CD4-positive, CD25-positive, alpha-beta regulatory T cell (primary cell): Measurements from ENCODE around the gene MATR3. TPM values are rescaled to one million over a fixed set of nuclear protein-coding genes. Genes with fewer than 3 reads are reported as not detected.

Source experiments
- ATAC-seq, 2 donors: fragments of 150-1000 bp; cut with Tn5 transposase; one replicate each; pipeline ENCODE4 v1.10.0; 2021; ENCODE audit warnings: low read depth in 2 of 2, moderate number of reproducible peaks in 2 of 2, moderate library complexity in 1 of 2
- DNase-seq, 3 donors: peaks; one replicate each; pipeline versions ENCODE4 v3.0.0 to v3.0.0-alpha.2; 2012 to 2022; ENCODE audit warnings: mixed read lengths in 1 of 3
- H3K27ac ChIP-seq: one replicate; pipeline ENCODE4 v1.7.0; 2013; ENCODE audit warnings: mild to moderate bottlenecking, low read length; ENCODE audit not compliant: insufficient read depth, poor library complexity, severe bottlenecking
- H3K27me3 ChIP-seq: one replicate; pipeline ENCODE4 v1.7.0; 2013; ENCODE audit warnings: low read length; ENCODE audit not compliant: control insufficient read depth, insufficient read depth
- H3K36me3 ChIP-seq: one replicate; pipeline ENCODE4 v1.7.0; 2013; ENCODE audit warnings: mild to moderate bottlenecking, low read length, moderate library complexity; ENCODE audit not compliant: control insufficient read depth, insufficient read depth
- H3K4me1 ChIP-seq: 2 replicates; pipeline ENCODE4 v1.7.0; 2013; ENCODE audit warnings: mild to moderate bottlenecking, low read length; ENCODE audit not compliant: insufficient read depth, control insufficient read depth, poor library complexity, severe bottlenecking
- H3K4me3 ChIP-seq: one replicate; pipeline ENCODE4 v1.7.0; 2013; ENCODE audit warnings: low read depth, mild to moderate bottlenecking, low read length, moderate library complexity
- H3K9me3 ChIP-seq, 2 experiments: 1 replicate in 1 of 2; 2 replicates in 1 of 2; pipeline ENCODE4 v1.7.0; 2013; ENCODE audit warnings: low read length in 2 of 2, mild to moderate bottlenecking in 1 of 2, moderate library complexity in 1 of 2; ENCODE audit not compliant: control insufficient read depth in 2 of 2
- H3K27ac Mint-ChIP-seq, 3 donors: one replicate each; pipeline ENCODE4 v1.8.0; 2020 to 2022; ENCODE audit warnings: mild to moderate bottlenecking in 3 of 3, mixed read lengths in 3 of 3, moderate library complexity in 2 of 3
- H3K27me3 Mint-ChIP-seq: one replicate; pipeline ENCODE4 v1.8.0; 2022; ENCODE audit warnings: mild to moderate bottlenecking, mixed read lengths
- H3K36me3 Mint-ChIP-seq: one replicate; pipeline ENCODE4 v1.8.0; 2020; ENCODE audit warnings: mixed read lengths
- H3K4me1 Mint-ChIP-seq, 4 donors: one replicate each; pipeline ENCODE4 v1.8.0; 2020 to 2022; ENCODE audit warnings: mixed read lengths in 4 of 4, mild to moderate bottlenecking in 1 of 4
- H3K4me3 Mint-ChIP-seq, 4 donors: one replicate each; pipeline ENCODE4 v1.8.0; 2020 to 2022; ENCODE audit warnings: mild to moderate bottlenecking in 4 of 4, mixed read lengths in 4 of 4, moderate library complexity in 3 of 4
- H3K9me3 Mint-ChIP-seq, 7 donors: one replicate each; pipeline ENCODE4 v1.8.0; 2020 to 2022; ENCODE audit warnings: mixed read lengths in 7 of 7, mild to moderate bottlenecking in 3 of 7, moderate library complexity in 2 of 7
- polyA plus RNA-seq, 4 donors: library from polyadenylated mRNA; unstranded; fragments of 300-500 nt; fragmentation: Illumina TruSeq; gene quantifications; one replicate each; pipeline ENCODE4 v1.2.3, GENCODE V29; 2021
- total RNA-seq: library from RNA; stranded (reverse); gene quantifications from one replicate; pipeline ENCODE4 v1.2.3, GENCODE V29; 2022

The MATR3 gene
- total and polyA plus RNA-seq, 5 donors from 2014 or later, result 327 to 391 (median 376) TPM

- peaks cover 5% of the 10 kb centered on the region for H3K27me3 Mint-ChIP-seq
- peaks cover 30 to 63% (median 46%) of the 10 kb centered on the region in 4 donors for H3K4me1 Mint-ChIP-seq
- peak overlapping the region; percentile 97 to 99 (median 99) for H3K27ac Mint-ChIP-seq
- Histone ChIP-seq H3K27me3 (no peaks in the 10 kb centered on the region), H3K36me3 (no peaks in the 10 kb centered on the region), H3K9me3 (no peaks in the 10 kb centered on the region), H3K27ac (peak overlapping the region; percentile 100), H3K4me3 (peak overlapping the region; percentile 100), H3K4me1 (peaks cover 53% of the 10 kb centered on the region)
- ATAC-seq (peak in 1 of 2 donors; percentile 12), DNase-seq (peak; percentile 54 to 73 (median 66))
- peak overlapping the region; percentile 97 to 100 (median 98) for H3K4me3 Mint-ChIP-seq
- H3K36me3 Mint-ChIP-seq, result peaks cover 7% of the 10 kb centered on the region
- H3K9me3 Mint-ChIP-seq, result peaks cover 0 to 1% (median 0%) of the 10 kb centered on the region in 7 donors
These were observed 1.0 kb downstream of the MATR3 start for GRCh38 chr5:139294374-139295165.

GRCh38 chr5:139295346-139296057 is 2.0 kb downstream of the MATR3 start:
- H3K4me3 ChIP-seq, result peak overlapping the region; percentile 100
- DNase-seq (peak in 1 of 3 donors; percentile 29), ATAC-seq (no peak)
- Mint-ChIP-seq H3K9me3 (peaks cover 0 to 1% (median 0%) of the 10 kb centered on the region in 7 donors), H3K27me3 (peaks cover 5% of the 10 kb centered on the region), H3K4me3 (peak overlapping the region; percentile 97 to 100 (median 98)), H3K27ac (peak overlapping the region; percentile 81 to 99 (median 99)), H3K4me1 (peaks cover 33 to 72% (median 53%) of the 10 kb centered on the region in 4 donors), H3K36me3 (peaks cover 9% of the 10 kb centered on the region)
- no peaks in the 10 kb centered on the region for H3K36me3 ChIP-seq
- no peaks in the 10 kb centered on the region for H3K27me3 ChIP-seq
- H3K27ac ChIP-seq, result peak overlapping the region; percentile 100
- peaks cover 61% of the 10 kb centered on the region for H3K4me1 ChIP-seq
- H3K9me3 ChIP-seq, result no peaks in the 10 kb centered on the region

- H3K4me1 Mint-ChIP-seq, result peaks cover 33 to 74% (median 58%) of the 10 kb centered on the region in 4 donors
- Histone ChIP-seq H3K4me1 (peaks cover 68% of the 10 kb centered on the region), H3K9me3 (no peaks in the 10 kb centered on the region), H3K4me3 (peak overlapping the region; percentile 100), H3K27me3 (no peaks in the 10 kb centered on the region), H3K27ac (no peak overlapping the region), H3K36me3 (no peaks in the 10 kb centered on the region)
- peak overlapping the region in 1 of 3 donors; percentile 99 for H3K27ac Mint-ChIP-seq
- no peak for ATAC-seq
- peak overlapping the region; percentile 68 to 100 (median 84) for H3K4me3 Mint-ChIP-seq
- H3K36me3 Mint-ChIP-seq, result peaks cover 9% of the 10 kb centered on the region
- H3K9me3 Mint-ChIP-seq, result peaks cover 0 to 1% (median 0%) of the 10 kb centered on the region in 7 donors
- peaks cover 5% of the 10 kb centered on the region for H3K27me3 Mint-ChIP-seq
- no peak for DNase-seq
These were observed 2.7 kb downstream of the MATR3 start for GRCh38 chr5:139296198-139296597.

DNA sequence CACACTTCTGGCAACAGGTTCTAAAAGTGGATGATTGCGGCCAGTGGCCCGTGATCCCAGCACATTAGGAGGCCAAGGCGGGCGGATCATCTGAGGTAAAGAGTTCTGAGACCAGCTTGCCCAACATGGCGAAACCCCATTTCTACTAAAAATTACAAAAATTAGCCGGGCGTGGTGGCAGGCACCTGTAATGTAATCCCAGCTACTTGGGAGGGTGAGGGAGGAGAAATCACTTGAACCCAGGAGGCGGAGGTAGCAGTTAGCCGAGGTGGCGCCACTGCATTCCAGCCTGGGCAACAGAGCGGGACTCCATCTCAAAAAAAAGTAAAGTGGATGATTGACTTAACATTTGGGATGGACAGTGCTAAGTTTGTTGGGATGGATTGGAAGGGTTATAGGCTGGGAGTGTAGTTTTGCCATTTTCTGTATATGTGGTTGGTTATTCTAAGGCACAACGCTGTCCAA is 3.4 kb downstream of the MATR3 start:
- Histone ChIP-seq H3K27ac (no peak overlapping the region), H3K4me3 (peak overlapping the region; percentile 100), H3K4me1 (peaks cover 75% of the 10 kb centered on the region), H3K27me3 (no peaks in the 10 kb centered on the region), H3K9me3 (no peaks in the 10 kb centered on the region), H3K36me3 (no peaks in the 10 kb centered on the region)
- Mint-ChIP-seq H3K9me3 (peaks cover 0 to 1% (median 0%) of the 10 kb centered on the region in 7 donors), H3K27ac (peak overlapping the region in 1 of 3 donors; percentile 31), H3K4me3 (peak overlapping the region; percentile 68 to 100 (median 84)), H3K27me3 (peaks cover 5% of the 10 kb centered on the region), H3K36me3 (peaks cover 14% of the 10 kb centered on the region), H3K4me1 (peaks cover 33 to 81% (median 64%) of the 10 kb centered on the region in 4 donors)
- no peak for DNase-seq
- ATAC-seq, result no peak

DNA sequence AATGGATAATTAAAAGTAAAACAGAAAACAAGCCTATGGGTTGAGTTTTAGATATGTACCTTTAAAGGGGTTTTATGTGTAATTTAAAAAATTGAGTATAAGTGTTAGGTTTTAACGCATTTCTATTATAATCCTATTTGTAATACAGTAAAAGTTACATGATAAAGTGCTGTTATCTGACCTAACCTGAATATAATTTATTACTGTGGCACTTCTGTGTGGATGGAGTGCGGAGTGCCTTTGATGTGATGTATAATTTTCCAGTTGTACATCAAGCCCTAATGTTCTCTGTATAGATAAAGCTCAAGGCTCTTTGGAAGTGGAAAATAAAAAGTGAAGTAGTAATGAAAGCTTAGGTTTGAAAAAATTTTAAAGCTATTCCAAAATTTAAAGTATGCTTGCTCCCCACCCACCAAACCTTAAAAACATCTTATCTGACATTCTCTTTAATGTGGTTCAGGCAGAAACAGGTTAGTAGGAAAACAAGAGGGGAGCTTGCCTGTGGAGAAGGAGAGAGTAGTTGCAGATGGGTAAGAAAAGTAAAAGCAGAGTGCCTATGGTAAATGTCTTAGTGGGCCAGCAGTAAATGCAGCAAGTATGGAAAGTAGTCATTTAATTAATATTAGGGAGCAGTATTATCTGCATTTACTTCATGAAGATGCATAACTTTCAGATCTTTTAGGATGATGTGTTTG is 4.0 kb downstream of the MATR3 start:
- Histone ChIP-seq H3K9me3 (no peaks in the 10 kb centered on the region), H3K27me3 (no peaks in the 10 kb centered on the region), H3K4me1 (peaks cover 82% of the 10 kb centered on the region), H3K4me3 (peak overlapping the region; percentile 61), H3K36me3 (no peaks in the 10 kb centered on the region), H3K27ac (peak overlapping the region; percentile 44)
- ATAC-seq, result no peak
- H3K9me3 Mint-ChIP-seq, result peaks cover 0 to 1% (median 0%) of the 10 kb centered on the region in 7 donors
- H3K4me1 Mint-ChIP-seq, result peaks cover 33 to 86% (median 69%) of the 10 kb centered on the region in 4 donors
- H3K36me3 Mint-ChIP-seq, result peaks cover 17% of the 10 kb centered on the region
- H3K4me3 Mint-ChIP-seq, result peak overlapping the region; percentile 68 to 100 (median 84)
- DNase-seq, result no peak
- H3K27me3 Mint-ChIP-seq, result peaks cover 5% of the 10 kb centered on the region
- peak overlapping the region; percentile 5 to 72 (median 5) for H3K27ac Mint-ChIP-seq

- H3K9me3 Mint-ChIP-seq, result peaks cover 0 to 1% (median 0%) of the 10 kb centered on the region in 7 donors
- H3K27me3 Mint-ChIP-seq, result peaks cover 4% of the 10 kb centered on the region
- peaks cover 19% of the 10 kb centered on the region for H3K36me3 Mint-ChIP-seq
- Histone ChIP-seq H3K36me3 (no peaks in the 10 kb centered on the region), H3K4me1 (peaks cover 83% of the 10 kb centered on the region), H3K27ac (peak overlapping the region; percentile 44), H3K27me3 (no peaks in the 10 kb centered on the region), H3K4me3 (peak overlapping the region; percentile 61), H3K9me3 (no peaks in the 10 kb centered on the region)
- peak overlapping the region; percentile 68 to 100 (median 84) for H3K4me3 Mint-ChIP-seq
- peaks cover 38 to 92% (median 73%) of the 10 kb centered on the region in 4 donors for H3K4me1 Mint-ChIP-seq
- H3K27ac Mint-ChIP-seq, result peak overlapping the region in 2 of 3 donors; percentile 25 to 72
- DNase-seq (no peak), ATAC-seq (no peak)
These were observed 4.7 kb downstream of the MATR3 start for GRCh38 chr5:139298242-139298641.

GRCh38 chr5:139299486-139299885 is 5.9 kb downstream of the MATR3 start:
- Histone ChIP-seq H3K27ac (peak overlapping the region; percentile 48), H3K9me3 (no peaks in the 10 kb centered on the region), H3K36me3 (no peaks in the 10 kb centered on the region), H3K27me3 (no peaks in the 10 kb centered on the region), H3K4me1 (peaks cover 95% of the 10 kb centered on the region), H3K4me3 (peak overlapping the region; percentile 61)
- H3K36me3 Mint-ChIP-seq, result peaks cover 19% of the 10 kb centered on the region
- H3K4me3 Mint-ChIP-seq, result peak overlapping the region; percentile 68 to 100 (median 84)
- peaks cover 38 to 95% (median 81%) of the 10 kb centered on the region in 4 donors for H3K4me1 Mint-ChIP-seq
- no peaks in the 10 kb centered on the region for H3K27me3 Mint-ChIP-seq
- DNase-seq, result peak in 1 of 3 donors; percentile 34
- no peaks in the 10 kb centered on the region for H3K9me3 Mint-ChIP-seq
- ATAC-seq, result peak in 1 of 2 donors; percentile 7
- H3K27ac Mint-ChIP-seq, result peak overlapping the region; percentile 72 to 79 (median 76)
